RWPE2 (cell line): ENCODE results near the gene FMOD.
A peak's percentile ranks its signal among the peaks of the same experiment; 100 is the strongest.
"Not testable (repeated sequence)": the region's sequence is repeated elsewhere in the genome, so short reads cannot be mapped to it uniquely, and the experiment has no call there.

Experiments
- ATAC-seq: fragments of 200-7000 bp; cut with Tn5 transposase; 3 replicates; pipeline ENCODE4 v1.9.1; 2021; ENCODE audit warnings: low read depth
- DNase-seq: peaks from one replicate; pipeline ENCODE4 v3.0.0-alpha.2; 2020; ENCODE audit warnings: low spot score
- H3K27ac ChIP-seq: fragments of 450-650 bp; 2 replicates; pipeline ENCODE4 v1.5.1; 2017; ENCODE audit warnings: mild to moderate bottlenecking; ENCODE audit not compliant: poor library complexity, severe bottlenecking
- H3K27me3 ChIP-seq: fragments of 250-450 bp; sonication (Bioruptor Pico); 2 replicates; pipeline ENCODE4 v1.5.1; 2021; ENCODE audit warnings: mild to moderate bottlenecking, moderate library complexity; ENCODE audit not compliant: insufficient read depth, poor library complexity, severe bottlenecking
- H3K36me3 ChIP-seq: fragments of 250-450 bp; sonication (Bioruptor Pico); 2 replicates; pipeline ENCODE4 v1.5.1; 2020; ENCODE audit warnings: low read depth, mild to moderate bottlenecking, moderate library complexity
- H3K4me1 ChIP-seq: fragments of 250-450 bp; sonication (Bioruptor Pico); 2 replicates; pipeline ENCODE4 v1.5.1; 2021; ENCODE audit warnings: mild to moderate bottlenecking, moderate library complexity; ENCODE audit not compliant: insufficient read depth, poor library complexity, severe bottlenecking
- H3K4me3 ChIP-seq: fragments of 250-450 bp; sonication (Bioruptor Pico); 2 replicates; pipeline ENCODE4 v1.5.1; 2021; ENCODE audit warnings: mild to moderate bottlenecking, moderate library complexity; ENCODE audit not compliant: severe bottlenecking
- H3K9me3 ChIP-seq: fragments of 250-450 bp; sonication (Bioruptor Pico); 2 replicates; pipeline ENCODE4 v1.5.1; 2021; ENCODE audit warnings: mild to moderate bottlenecking, moderate library complexity; ENCODE audit not compliant: severe bottlenecking
- TF ChIP-seq, protein P1 (sequence below): fragments of 450-650 bp; IDR thresholded peaks from one replicate; pipeline ENCODE4 v1.5.1; 2017; ENCODE audit warnings: mild to moderate bottlenecking, moderate library complexity; ENCODE audit not compliant: poor library complexity, severe bottlenecking

The FMOD gene

DNA sequence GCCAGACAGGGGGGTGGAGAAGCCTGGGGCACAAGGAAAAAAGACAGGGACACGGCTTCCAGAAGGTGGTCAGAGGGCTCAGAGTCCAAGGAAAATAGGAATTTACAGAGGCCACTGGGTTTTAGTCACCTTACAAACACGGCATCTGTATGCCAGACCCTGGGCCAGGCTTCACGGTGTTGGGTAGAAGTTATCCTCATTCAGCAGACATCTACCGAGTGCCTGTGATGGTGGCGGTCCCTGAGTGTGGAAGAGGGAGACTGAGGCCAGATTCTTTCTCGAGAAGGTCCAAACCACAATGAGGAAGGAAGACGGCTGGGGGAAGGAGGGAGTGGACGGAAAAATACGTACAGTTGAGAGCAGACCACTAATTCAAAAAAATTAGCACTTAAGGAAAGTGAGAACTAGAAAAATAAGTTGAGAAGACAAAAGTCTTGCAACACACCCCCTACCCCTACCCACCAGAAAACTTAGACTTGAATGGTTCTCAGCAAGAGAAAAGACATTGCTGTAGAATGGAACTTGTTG is 46.5 kb downstream of the FMOD start:
- Histone ChIP-seq H3K4me3 (peak overlapping the region; percentile 83), H3K36me3 (peaks cover 21% of the 10 kb centered on the region), H3K9me3 (no peaks in the 10 kb centered on the region), H3K27me3 (no peaks in the 10 kb centered on the region), H3K4me1 (peaks cover 20% of the 10 kb centered on the region), H3K27ac (no peak overlapping the region)
- TF ChIP-seq, protein P1, sequence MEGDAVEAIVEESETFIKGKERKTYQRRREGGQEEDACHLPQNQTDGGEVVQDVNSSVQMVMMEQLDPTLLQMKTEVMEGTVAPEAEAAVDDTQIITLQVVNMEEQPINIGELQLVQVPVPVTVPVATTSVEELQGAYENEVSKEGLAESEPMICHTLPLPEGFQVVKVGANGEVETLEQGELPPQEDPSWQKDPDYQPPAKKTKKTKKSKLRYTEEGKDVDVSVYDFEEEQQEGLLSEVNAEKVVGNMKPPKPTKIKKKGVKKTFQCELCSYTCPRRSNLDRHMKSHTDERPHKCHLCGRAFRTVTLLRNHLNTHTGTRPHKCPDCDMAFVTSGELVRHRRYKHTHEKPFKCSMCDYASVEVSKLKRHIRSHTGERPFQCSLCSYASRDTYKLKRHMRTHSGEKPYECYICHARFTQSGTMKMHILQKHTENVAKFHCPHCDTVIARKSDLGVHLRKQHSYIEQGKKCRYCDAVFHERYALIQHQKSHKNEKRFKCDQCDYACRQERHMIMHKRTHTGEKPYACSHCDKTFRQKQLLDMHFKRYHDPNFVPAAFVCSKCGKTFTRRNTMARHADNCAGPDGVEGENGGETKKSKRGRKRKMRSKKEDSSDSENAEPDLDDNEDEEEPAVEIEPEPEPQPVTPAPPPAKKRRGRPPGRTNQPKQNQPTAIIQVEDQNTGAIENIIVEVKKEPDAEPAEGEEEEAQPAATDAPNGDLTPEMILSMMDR, result no peak
- DNase-seq (no peak), ATAC-seq (no peak)

DNA sequence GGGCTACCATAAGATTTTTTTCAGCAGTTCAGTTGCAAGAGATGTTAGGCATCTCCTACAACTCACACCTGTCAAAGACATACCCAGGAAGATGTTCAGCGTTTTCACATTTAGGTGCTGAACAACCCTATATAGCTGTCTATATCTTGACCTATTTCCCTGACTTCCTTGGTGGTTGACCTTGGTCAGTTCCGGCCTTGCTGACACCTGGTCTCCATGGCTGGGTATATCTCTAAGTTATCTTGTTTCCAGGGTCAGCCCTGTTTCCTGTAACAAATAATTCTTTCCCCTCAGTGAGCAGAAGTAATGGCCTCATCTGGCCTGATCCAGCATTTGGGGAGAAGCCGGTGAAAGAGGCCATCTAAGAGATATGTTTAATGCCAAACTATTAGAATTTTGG is 48.0 kb downstream of the FMOD start:
- TF ChIP-seq, protein P1, result no peak
- Histone ChIP-seq H3K4me3 (no peak overlapping the region), H3K27me3 (no peaks in the 10 kb centered on the region), H3K27ac (no peak overlapping the region), H3K36me3 (peaks cover 13% of the 10 kb centered on the region), H3K9me3 (no peaks in the 10 kb centered on the region), H3K4me1 (peaks cover 19% of the 10 kb centered on the region)
- ATAC-seq (no peak), DNase-seq (no peak)

DNA sequence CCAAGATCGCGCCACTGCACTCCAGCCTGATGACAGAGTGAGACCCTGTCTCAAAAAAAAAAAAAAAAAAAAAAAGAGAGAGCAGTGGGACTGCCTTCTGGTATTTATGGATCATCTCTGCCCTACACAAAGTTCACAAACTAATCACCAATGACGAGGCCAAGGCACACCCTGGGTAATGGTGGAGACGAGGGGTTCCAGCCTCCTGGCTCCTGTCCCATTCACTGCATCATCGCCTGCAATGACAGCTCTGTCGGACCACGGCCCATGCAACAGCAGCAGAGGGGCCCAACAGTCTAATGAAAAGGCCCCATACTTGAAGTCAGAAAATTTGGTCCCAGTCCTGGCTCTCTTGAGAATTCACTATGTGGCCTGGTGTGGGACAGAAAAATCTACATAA is 48.5 kb downstream of the FMOD start:
- TF ChIP-seq, protein P1, result no peak
- Histone ChIP-seq H3K4me1 (peaks cover 15% of the 10 kb centered on the region), H3K9me3 (no peaks in the 10 kb centered on the region), H3K4me3 (no peak overlapping the region), H3K27me3 (no peaks in the 10 kb centered on the region), H3K27ac (no peak overlapping the region), H3K36me3 (peaks cover 9% of the 10 kb centered on the region)
- DNase-seq (no peak), ATAC-seq (no peak)

DNA sequence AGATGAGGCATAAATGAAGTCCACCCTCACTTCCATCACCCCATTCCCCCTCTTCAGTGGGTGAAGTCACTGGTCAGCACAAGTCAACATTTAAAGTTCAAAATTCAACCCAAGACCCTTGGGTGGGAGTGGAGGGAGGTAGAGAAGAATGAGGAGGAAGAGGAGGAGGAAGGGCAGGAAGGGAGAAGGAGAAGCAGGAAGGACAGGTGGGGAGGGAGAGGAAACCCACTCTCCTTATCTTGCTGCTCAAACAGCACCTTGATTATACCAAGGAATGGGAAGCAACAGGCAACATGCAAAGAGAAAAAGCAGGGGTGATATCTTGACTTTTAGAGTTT is 49.6 kb downstream of the FMOD start:
- peaks cover 9% of the 10 kb centered on the region for H3K4me1 ChIP-seq
- no peak overlapping the region for H3K27ac ChIP-seq
- TF ChIP-seq, protein P1, result no peak
- no peaks in the 10 kb centered on the region for H3K36me3 ChIP-seq
- H3K9me3 ChIP-seq, result no peaks in the 10 kb centered on the region
- DNase-seq (no peak), ATAC-seq (no peak)
- no peak overlapping the region for H3K4me3 ChIP-seq
- H3K27me3 ChIP-seq, result no peaks in the 10 kb centered on the region

DNA sequence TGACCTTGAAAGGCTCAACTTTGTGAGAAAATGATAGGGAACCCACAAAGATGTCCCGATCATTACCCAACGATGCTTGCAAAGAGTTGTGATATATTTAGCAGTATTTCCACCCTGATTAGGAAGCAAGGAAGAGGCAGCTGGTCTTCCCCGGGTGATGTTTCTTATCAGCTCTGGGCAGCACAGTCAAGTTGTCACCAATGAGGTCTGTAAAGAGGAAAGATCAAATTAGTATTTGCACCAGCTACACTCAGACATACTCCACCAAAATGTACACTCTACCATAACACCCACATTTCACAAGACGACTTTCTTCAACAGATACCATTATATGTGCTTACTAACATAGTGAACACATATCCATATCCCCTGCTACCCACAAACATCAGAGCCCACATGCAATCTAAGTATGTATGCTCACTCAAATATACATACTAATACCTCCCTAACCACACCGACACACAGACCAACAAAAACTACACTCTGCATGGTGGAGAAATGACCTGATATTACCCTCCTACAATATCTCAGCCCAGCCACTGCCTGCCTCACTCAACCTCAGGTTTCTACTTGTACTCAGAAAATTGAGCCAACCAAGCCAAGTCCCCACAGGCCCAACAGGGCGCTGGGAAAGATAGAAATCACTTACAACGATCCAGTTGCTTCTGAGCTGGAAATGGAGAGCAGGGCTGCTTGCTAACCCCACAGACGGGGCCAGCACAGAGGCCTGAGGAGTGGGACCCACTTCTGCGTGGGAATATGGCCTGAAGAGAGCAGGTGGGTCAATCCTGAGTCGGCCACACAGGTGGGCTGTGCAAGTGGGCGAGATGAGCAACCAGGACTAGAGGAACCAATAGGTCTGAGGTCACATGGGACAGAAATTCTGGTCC is 50.2 kb downstream of the FMOD start:
- DNase-seq, result no peak
- Histone ChIP-seq H3K4me3 (no peak overlapping the region), H3K36me3 (no peaks in the 10 kb centered on the region), H3K27ac (no peak overlapping the region), H3K27me3 (no peaks in the 10 kb centered on the region), H3K4me1 (peaks cover 9% of the 10 kb centered on the region), H3K9me3 (no peaks in the 10 kb centered on the region)
- ATAC-seq, result no peak
- TF ChIP-seq, protein P1, result no peak

DNA sequence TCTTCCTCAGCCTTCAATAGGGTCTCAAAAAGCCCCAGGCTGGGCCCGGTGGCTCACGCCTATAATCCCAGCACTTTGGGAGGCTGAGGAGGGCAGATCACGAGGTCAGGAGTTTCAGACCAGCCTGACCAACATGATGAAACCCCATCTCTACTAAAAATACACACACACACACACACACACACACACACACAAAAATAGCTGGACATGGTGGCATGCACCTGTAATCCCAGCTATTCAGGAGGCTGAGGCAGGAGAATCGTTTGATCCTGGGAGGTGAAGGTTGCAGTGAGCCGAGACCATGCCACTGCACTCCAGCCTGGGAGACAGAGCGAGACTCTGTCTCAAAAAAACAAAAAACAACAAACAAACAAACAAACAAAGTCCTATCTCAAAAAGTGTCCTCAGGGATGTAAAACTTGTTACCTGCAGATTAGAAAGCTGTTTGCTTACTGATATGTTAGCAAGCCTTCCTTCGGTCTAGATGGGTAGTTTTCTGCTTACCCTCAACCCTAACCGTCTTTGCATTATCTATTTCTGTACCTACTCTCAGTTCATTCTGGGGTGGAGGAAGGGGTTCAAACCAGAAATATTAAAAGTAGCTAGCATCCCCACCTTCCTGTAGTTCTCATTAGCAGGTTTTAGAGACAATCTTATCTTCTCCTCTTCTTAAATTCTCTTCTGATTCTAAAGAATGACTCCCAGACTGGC is 51.0 kb downstream of the FMOD start:
- not testable (repeated sequence) for H3K4me3 ChIP-seq, H3K4me1 ChIP-seq, H3K36me3 ChIP-seq, H3K9me3 ChIP-seq, H3K27ac ChIP-seq, ATAC-seq, H3K27me3 ChIP-seq, DNase-seq
